Measurements from ENCODE around the gene ADAMTS1.

Gene ADAMTS1

GRCh38 chr21:26804895-26805609, 40.2 kb downstream of the ADAMTS1 start:
- Histone ChIP-seq H2BK12ac (ENCODE audit: low read length) (no peak overlapping the region), H3K79me1 (ENCODE audit: low read length) (no peaks in the 10 kb centered on the region), H3K27me3 (ENCODE audit: insufficient read depth, low read length) (no peaks in the 10 kb centered on the region), H3K9me3 (ENCODE audit: insufficient read depth, low read depth, low read length) (no peaks in the 10 kb centered on the region), H3K9ac (ENCODE audit: low read length) (no peak overlapping the region), H3K36me3 (ENCODE audit: control insufficient read depth in 1 of 2, insufficient read depth in 2 of 2, low read length in 2 of 2) (no peaks in the 10 kb centered on the region), H3K4me3 (ENCODE audit: low read depth, low read length) (no peak overlapping the region), H2AFZ (ENCODE audit: insufficient read depth, low read length, poor library complexity) (no peak overlapping the region), H3K4ac (ENCODE audit: low read depth, low read length) (no peak overlapping the region), H2BK120ac (ENCODE audit: insufficient read depth, low read length, poor library complexity) (no peak overlapping the region), H4K8ac (ENCODE audit: low read depth, low read length) (no peak overlapping the region), H3K27ac (ENCODE audit: low read depth, low read length) (no peak overlapping the region), H3K4me2 (ENCODE audit: low read length) (no peak overlapping the region), H2AK5ac (ENCODE audit: low read length) (no peak overlapping the region), H4K12ac (ENCODE audit: low read depth, low read length) (no peak overlapping the region), H3K18ac (ENCODE audit: low read length) (no peak overlapping the region), H3K14ac (ENCODE audit: low read length) (no peak overlapping the region), H4K91ac (ENCODE audit: low read depth, low read length) (no peak overlapping the region), H3K4me1 (ENCODE audit: control insufficient read depth in 1 of 2, insufficient read depth in 2 of 2, low read length in 2 of 2) (no peaks in the 10 kb centered on the region), H3K23ac (ENCODE audit: low read length) (no peak overlapping the region), H3K79me2 (ENCODE audit: control insufficient read depth, insufficient read depth, low read length, poor library complexity) (no peaks in the 10 kb centered on the region), H2BK5ac (ENCODE audit: low read depth, low read length, poor library complexity) (no peak overlapping the region)
- DNase-seq, result peak in 1 of 2 donors; percentile 45
- WGBS (ENCODE audit: extremely low coverage, insufficient coverage, insufficient read length), result no CpG with 5 or more reads among the region's 5 CpGs

DNA sequence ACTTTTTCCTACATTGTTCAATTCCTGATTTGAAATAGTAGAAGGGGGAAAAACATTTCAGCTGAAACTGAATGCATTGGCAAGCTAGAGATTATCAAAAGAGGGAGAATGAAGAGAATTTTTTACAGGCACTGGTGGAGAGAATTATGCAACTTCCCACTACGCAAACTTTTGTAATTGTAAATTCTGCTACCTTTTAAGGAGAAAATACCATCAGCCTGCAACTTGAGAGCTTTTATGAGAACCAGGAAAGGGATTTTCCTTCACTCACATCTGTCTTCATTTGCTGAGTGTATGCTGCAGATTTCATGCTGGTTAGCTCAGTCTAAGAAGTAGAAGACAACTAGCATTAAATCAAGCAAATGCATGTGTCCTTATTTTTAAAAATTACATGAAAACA, 43.7 kb downstream of the ADAMTS1 start:
- Histone ChIP-seq H3K23ac (ENCODE audit: low read length) (no peak overlapping the region), H3K27ac (ENCODE audit: low read depth, low read length) (no peak overlapping the region), H3K14ac (ENCODE audit: low read length) (no peak overlapping the region), H3K79me1 (ENCODE audit: low read length) (no peaks in the 10 kb centered on the region), H2BK12ac (ENCODE audit: low read length) (no peak overlapping the region), H3K27me3 (ENCODE audit: insufficient read depth, low read length) (no peaks in the 10 kb centered on the region), H3K4me1 (ENCODE audit: control insufficient read depth in 1 of 2, insufficient read depth in 2 of 2, low read length in 2 of 2) (no peaks in the 10 kb centered on the region), H3K4ac (ENCODE audit: low read depth, low read length) (no peak overlapping the region), H3K4me2 (ENCODE audit: low read length) (no peak overlapping the region), H4K12ac (ENCODE audit: low read depth, low read length) (no peak overlapping the region), H2AFZ (ENCODE audit: insufficient read depth, low read length, poor library complexity) (no peak overlapping the region), H2BK120ac (ENCODE audit: insufficient read depth, low read length, poor library complexity) (no peak overlapping the region), H3K18ac (ENCODE audit: low read length) (no peak overlapping the region), H3K9ac (ENCODE audit: low read length) (no peak overlapping the region), H3K4me3 (ENCODE audit: low read depth, low read length) (no peak overlapping the region), H3K36me3 (ENCODE audit: control insufficient read depth in 1 of 2, insufficient read depth in 2 of 2, low read length in 2 of 2) (no peaks in the 10 kb centered on the region), H4K91ac (ENCODE audit: low read depth, low read length) (no peak overlapping the region), H3K9me3 (ENCODE audit: insufficient read depth, low read depth, low read length) (no peaks in the 10 kb centered on the region), H4K8ac (ENCODE audit: low read depth, low read length) (no peak overlapping the region), H2AK5ac (ENCODE audit: low read length) (no peak overlapping the region), H3K79me2 (ENCODE audit: control insufficient read depth, insufficient read depth, low read length, poor library complexity) (no peaks in the 10 kb centered on the region), H2BK5ac (ENCODE audit: low read depth, low read length, poor library complexity) (no peak overlapping the region)
- DNase-seq, result peak; percentile 50 to 92
- no CpG with 5 or more reads among the region's 1 CpG for WGBS (ENCODE audit: extremely low coverage, insufficient coverage, insufficient read length)

DNA sequence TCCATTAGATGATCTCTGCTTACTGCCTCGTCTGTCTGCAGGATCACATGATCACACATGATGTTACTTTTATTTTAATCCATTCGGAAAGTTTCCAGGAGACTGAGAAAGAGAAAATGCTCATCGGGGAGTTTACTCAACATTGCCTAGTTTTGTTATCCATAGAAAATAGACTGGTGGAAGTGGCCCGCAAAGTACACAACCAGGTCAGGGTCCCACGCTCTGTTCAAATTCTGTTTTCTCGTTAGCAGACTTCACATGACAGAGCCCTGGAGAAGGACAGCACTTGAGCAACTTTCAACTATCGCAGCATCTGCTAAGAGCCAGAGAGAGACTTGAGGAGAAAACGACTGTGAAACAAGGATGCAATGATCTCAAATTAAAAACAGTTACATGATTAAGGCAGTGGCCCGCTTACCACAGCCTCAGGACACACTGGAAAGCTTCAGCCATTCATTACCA, 44.2 kb downstream of the ADAMTS1 start:
- Histone ChIP-seq H3K4me1 (ENCODE audit: control insufficient read depth in 1 of 2, insufficient read depth in 2 of 2, low read length in 2 of 2) (no peaks in the 10 kb centered on the region), H3K14ac (ENCODE audit: low read length) (no peak overlapping the region), H3K18ac (ENCODE audit: low read length) (no peak overlapping the region), H2BK12ac (ENCODE audit: low read length) (no peak overlapping the region), H3K36me3 (ENCODE audit: control insufficient read depth in 1 of 2, insufficient read depth in 2 of 2, low read length in 2 of 2) (no peaks in the 10 kb centered on the region), H2BK5ac (ENCODE audit: low read depth, low read length, poor library complexity) (no peak overlapping the region), H3K79me2 (ENCODE audit: control insufficient read depth, insufficient read depth, low read length, poor library complexity) (no peaks in the 10 kb centered on the region), H3K27me3 (ENCODE audit: insufficient read depth, low read length) (no peaks in the 10 kb centered on the region), H2AK5ac (ENCODE audit: low read length) (no peak overlapping the region), H3K4ac (ENCODE audit: low read depth, low read length) (no peak overlapping the region), H3K9me3 (ENCODE audit: insufficient read depth, low read depth, low read length) (no peaks in the 10 kb centered on the region), H2AFZ (ENCODE audit: insufficient read depth, low read length, poor library complexity) (no peak overlapping the region), H2BK120ac (ENCODE audit: insufficient read depth, low read length, poor library complexity) (no peak overlapping the region), H3K23ac (ENCODE audit: low read length) (no peak overlapping the region), H3K79me1 (ENCODE audit: low read length) (no peaks in the 10 kb centered on the region), H3K4me3 (ENCODE audit: low read depth, low read length) (no peak overlapping the region), H4K8ac (ENCODE audit: low read depth, low read length) (no peak overlapping the region), H4K91ac (ENCODE audit: low read depth, low read length) (no peak overlapping the region), H3K4me2 (ENCODE audit: low read length) (no peak overlapping the region), H3K27ac (ENCODE audit: low read depth, low read length) (no peak overlapping the region), H4K12ac (ENCODE audit: low read depth, low read length) (no peak overlapping the region), H3K9ac (ENCODE audit: low read length) (peak overlapping the region; percentile 9)
- peak in 1 of 2 donors; percentile 54 for DNase-seq
- no CpG with 5 or more reads among the region's 9 CpGs for WGBS (ENCODE audit: extremely low coverage, insufficient coverage, insufficient read length)

DNA sequence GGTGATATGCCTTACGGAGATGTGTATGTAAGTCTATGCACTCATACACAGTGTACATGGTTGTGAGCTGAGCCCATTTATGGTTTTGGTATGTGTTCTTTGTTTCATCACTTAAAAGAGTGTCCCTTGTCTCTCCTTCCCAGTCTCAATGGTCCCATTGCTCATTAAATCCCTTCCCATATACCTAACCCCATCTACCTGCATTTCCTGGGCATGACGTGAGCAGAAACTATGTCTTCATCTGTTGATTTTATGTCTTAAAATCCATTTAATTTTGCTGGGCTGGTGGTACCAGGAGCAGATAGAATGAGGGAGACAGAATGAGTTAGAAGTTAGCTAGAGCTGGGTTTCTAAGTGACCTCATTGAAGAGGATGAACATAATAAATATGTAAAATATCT, 44.8 kb downstream of the ADAMTS1 start:
- no peak overlapping the region for H2BK120ac ChIP-seq (ENCODE audit: insufficient read depth, low read length, poor library complexity)
- H3K27ac ChIP-seq (ENCODE audit: low read depth, low read length), result no peak overlapping the region
- no peak overlapping the region for H3K4me2 ChIP-seq (ENCODE audit: low read length)
- H4K12ac ChIP-seq (ENCODE audit: low read depth, low read length), result no peak overlapping the region
- H3K27me3 ChIP-seq (ENCODE audit: insufficient read depth, low read length), result no peaks in the 10 kb centered on the region
- no peak overlapping the region for H2AK5ac ChIP-seq (ENCODE audit: low read length)
- H3K4ac ChIP-seq (ENCODE audit: low read depth, low read length), result no peak overlapping the region
- no peak overlapping the region for H3K23ac ChIP-seq (ENCODE audit: low read length)
- no peak overlapping the region for H3K9ac ChIP-seq (ENCODE audit: low read length)
- H3K79me2 ChIP-seq (ENCODE audit: control insufficient read depth, insufficient read depth, low read length, poor library complexity), result no peaks in the 10 kb centered on the region
- no peaks in the 10 kb centered on the region for H3K36me3 ChIP-seq (ENCODE audit: control insufficient read depth in 1 of 2, insufficient read depth in 2 of 2, low read length in 2 of 2)
- no peak overlapping the region for H3K14ac ChIP-seq (ENCODE audit: low read length)
- DNase-seq, result peak; percentile 61 to 87
- no peak overlapping the region for H3K4me3 ChIP-seq (ENCODE audit: low read depth, low read length)
- H3K4me1 ChIP-seq (ENCODE audit: control insufficient read depth in 1 of 2, insufficient read depth in 2 of 2, low read length in 2 of 2), result no peaks in the 10 kb centered on the region
- WGBS (ENCODE audit: extremely low coverage, insufficient coverage, insufficient read length), result no CpG with 5 or more reads among the region's 2 CpGs
- no peak overlapping the region for H4K8ac ChIP-seq (ENCODE audit: low read depth, low read length)
- H2BK12ac ChIP-seq (ENCODE audit: low read length), result no peak overlapping the region
- no peak overlapping the region for H4K91ac ChIP-seq (ENCODE audit: low read depth, low read length)
- H2BK5ac ChIP-seq (ENCODE audit: low read depth, low read length, poor library complexity), result no peak overlapping the region
- no peaks in the 10 kb centered on the region for H3K79me1 ChIP-seq (ENCODE audit: low read length)
- no peak overlapping the region for H2AFZ ChIP-seq (ENCODE audit: insufficient read depth, low read length, poor library complexity)
- no peaks in the 10 kb centered on the region for H3K9me3 ChIP-seq (ENCODE audit: insufficient read depth, low read depth, low read length)
- H3K18ac ChIP-seq (ENCODE audit: low read length), result no peak overlapping the region

All from trophoblast cell (in vitro differentiated cells and primary cell).